GM12865 (cell line): ENCODE results near the gene RNASE4.
"Not testable (repeated sequence)": the region's sequence is repeated elsewhere in the genome, so short reads cannot be mapped to it uniquely, and the experiment has no call there.

ENCODE experiments used
- DNase-seq: peaks from one replicate; pipeline ENCODE4 v3.0.0; 2010; ENCODE audit warnings: low read depth
- H3K4me3 ChIP-seq: 2 replicates; pipeline ENCODE4 v1.5.1; 2011; ENCODE audit warnings: mild to moderate bottlenecking, low read depth, low read length, control low read depth
- CTCF ChIP-seq: IDR thresholded peaks from 2 replicates; pipeline ENCODE4 v1.5.1; 2011; ENCODE audit warnings: low read length, control low read depth, low read depth, inconsistent platforms; ENCODE audit not compliant: insufficient read depth; ENCODE audit errors: missing control alignments

Gene RNASE4

GRCh38 chr14:20699931-20700330 is 15.6 kb downstream of the RNASE4 start:
- TF ChIP-seq CTCF: no peak
- DNase-seq: no peak
- H3K4me3 ChIP-seq: no peak overlapping the region

- DNase-seq, H3K4me3 ChIP-seq: not testable (repeated sequence)
Measured at GRCh38 chr14:20700965-20701364, 16.6 kb downstream of the RNASE4 start.

GRCh38 chr14:20706657-20707355 is 22.4 kb downstream of the RNASE4 start:
- no peak overlapping the region for H3K4me3 ChIP-seq
- DNase-seq: no peak
- no peak for TF ChIP-seq CTCF

GRCh38 chr14:20707622-20708021 is 23.3 kb downstream of the RNASE4 start:
- no peak for DNase-seq
- no peak overlapping the region for H3K4me3 ChIP-seq
- TF ChIP-seq CTCF: no peak

- TF ChIP-seq CTCF: no peak
- no peak for DNase-seq
- no peak overlapping the region for H3K4me3 ChIP-seq
Measured at GRCh38 chr14:20711261-20711660, 26.9 kb downstream of the RNASE4 start.

GRCh38 chr14:20711685-20712084 is 27.3 kb downstream of the RNASE4 start:
- no peak for DNase-seq
- no peak overlapping the region for H3K4me3 ChIP-seq
- TF ChIP-seq CTCF: no peak

GRCh38 chr14:20712904-20713303 is 28.5 kb downstream of the RNASE4 start:
- no peak for TF ChIP-seq CTCF
- H3K4me3 ChIP-seq: no peak overlapping the region
- DNase-seq: no peak
